Hepatocyte (in vitro differentiated cells): ENCODE data around the gene GALNT15. TPM values are rescaled to one million over a fixed set of nuclear protein-coding genes. Genes with fewer than 3 reads are reported as not detected.

Experiments used
- DNase-seq: peaks from one replicate; pipeline ENCODE4 v3.0.0-alpha.2; 2016; ENCODE audit warnings: low spot score
- H2AFZ ChIP-seq: fragments of 200-600 bp; sonication (generic); 2 replicates; pipeline ENCODE4 v1.6.0; 2016; ENCODE audit warnings: antibody characterized with exemption, mild to moderate bottlenecking
- H3K27ac ChIP-seq: fragments of 200-600 bp; sonication (generic); 2 replicates; pipeline ENCODE4 v1.5.1; 2016; ENCODE audit warnings: mild to moderate bottlenecking
- H3K27me3 ChIP-seq: fragments of 200-600 bp; sonication (generic); 2 replicates; pipeline ENCODE4 v1.6.1; 2016
- H3K36me3 ChIP-seq: fragments of 200-600 bp; sonication (generic); replicated peaks from 2 replicates; pipeline ENCODE4 v1.5.1; 2016; ENCODE audit warnings: low read depth; ENCODE audit not compliant: insufficient read depth
- H3K4me1 ChIP-seq: fragments of 200-600 bp; sonication (generic); 2 replicates; pipeline ENCODE4 v1.5.1; 2016; ENCODE audit warnings: mild to moderate bottlenecking, moderate library complexity; ENCODE audit not compliant: insufficient read depth
- H3K4me2 ChIP-seq: fragments of 200-600 bp; sonication (generic); 2 replicates; pipeline ENCODE4 v1.6.0; 2016
- H3K4me3 ChIP-seq: fragments of 200-600 bp; sonication (generic); 2 replicates; pipeline ENCODE4 v1.5.1; 2016; ENCODE audit warnings: mild to moderate bottlenecking
- H3K79me2 ChIP-seq: fragments of 200-600 bp; sonication (generic); 2 replicates; pipeline ENCODE4 v1.6.0; 2017; ENCODE audit warnings: mild to moderate bottlenecking
- H3K9me2 ChIP-seq: fragments of 200-600 bp; sonication (generic); replicated peaks from 2 replicates; pipeline ENCODE4 v1.6.0; 2017; ENCODE audit warnings: mild to moderate bottlenecking; ENCODE audit not compliant: insufficient read depth
- H3K9me3 ChIP-seq: fragments of 200-600 bp; sonication (generic); 2 replicates; pipeline ENCODE4 v1.5.1; 2016; ENCODE audit warnings: low read depth, mild to moderate bottlenecking
- H4K20me1 ChIP-seq: fragments of 200-600 bp; sonication (generic); 2 replicates; pipeline ENCODE4 v1.6.0; 2016; ENCODE audit warnings: mild to moderate bottlenecking; ENCODE audit not compliant: insufficient read depth, poor library complexity, severe bottlenecking
- CTCF ChIP-seq: fragments of 200-600 bp; sonication (generic); IDR thresholded peaks from 2 replicates; pipeline ENCODE4 v1.5.1; 2016; ENCODE audit warnings: antibody characterized with exemption, mild to moderate bottlenecking; ENCODE audit not compliant: poor library complexity
- EZH2 ChIP-seq: fragments of 200-600 bp; sonication (generic); IDR thresholded peaks from 2 replicates; pipeline ENCODE4 v1.6.1; 2016; ENCODE audit warnings: antibody characterized with exemption, mild to moderate bottlenecking, borderline replicate concordance
- EZH2phosphoT487 ChIP-seq: fragments of 200-600 bp; sonication (generic); IDR thresholded peaks from one replicate; pipeline ENCODE4 v1.6.1; 2018; ENCODE audit warnings: antibody characterized with exemption, mild to moderate bottlenecking, low read depth, moderate library complexity; ENCODE audit not compliant: unreplicated experiment, severe bottlenecking
- WGBS: methylation state at CpG from one replicate; pipeline ENCODE4 v1.1.6; 2016; ENCODE audit warnings: low lambda C conversion rate; ENCODE audit errors: missing lambda C conversion rate; 5-methylcytosine and 5-hydroxymethylcytosine counted together
- polyA plus RNA-seq: library from polyadenylated mRNA; unstranded; fragments of >200 nt; fragmentation: Nextera tagmentation; extraction: Ambion mirVana; gene quantifications from 2 replicates; pipeline ENCODE4 v1.2.1, GENCODE V29; 2016
- total RNA-seq: library from RNA; depleted of rRNA; stranded (reverse); fragments of >200 nt; gene quantifications from 2 replicates; pipeline ENCODE4 v1.2.3, GENCODE V29; 2014

Gene GALNT15
- total and polyA plus RNA-seq, 2 experiments from 2014 or later: 1.1 to 1.4 TPM

GRCh38 chr3:16187213-16187790, 12.8 kb downstream of the GALNT15 start:
- Histone ChIP-seq H3K36me3 (no peaks in the 10 kb centered on the region), H3K4me2 (no peak overlapping the region), H3K9me3 (no peaks in the 10 kb centered on the region), H2AFZ (no peak overlapping the region), H3K27me3 (no peaks in the 10 kb centered on the region), H3K4me1 (no peaks in the 10 kb centered on the region), H3K9me2 (no peaks in the 10 kb centered on the region), H3K79me2 (no peaks in the 10 kb centered on the region), H3K4me3 (no peak overlapping the region), H4K20me1 (no peaks in the 10 kb centered on the region), H3K27ac (no peak overlapping the region)
- DNase-seq: no peak
- TF ChIP-seq EZH2phosphoT487 (no peak), EZH2 (no peak), CTCF (no peak)
- WGBS: 89% methylated on average over 5 of the region's 5 CpGs

- Histone ChIP-seq H3K4me1 (no peaks in the 10 kb centered on the region), H2AFZ (no peak overlapping the region), H3K36me3 (no peaks in the 10 kb centered on the region), H3K27me3 (no peaks in the 10 kb centered on the region), H3K4me2 (no peak overlapping the region), H3K9me3 (no peaks in the 10 kb centered on the region), H3K4me3 (no peak overlapping the region), H3K9me2 (no peaks in the 10 kb centered on the region), H3K27ac (no peak overlapping the region), H4K20me1 (no peaks in the 10 kb centered on the region), H3K79me2 (no peaks in the 10 kb centered on the region)
- 89% methylated on average over 6 of the region's 6 CpGs for WGBS
- no peak for DNase-seq
- no peak for TF ChIP-seq EZH2
- no peak for TF ChIP-seq EZH2phosphoT487
- TF ChIP-seq CTCF: no peak
These were observed 13.6 kb downstream of the GALNT15 start for GRCh38 chr3:16188071-16188470.

GRCh38 chr3:16189201-16189600, 14.7 kb downstream of the GALNT15 start:
- no peak for DNase-seq
- Histone ChIP-seq H3K4me1 (no peaks in the 10 kb centered on the region), H3K4me2 (no peak overlapping the region), H4K20me1 (no peaks in the 10 kb centered on the region), H3K27ac (no peak overlapping the region), H2AFZ (no peak overlapping the region), H3K9me3 (no peaks in the 10 kb centered on the region), H3K4me3 (no peak overlapping the region), H3K27me3 (peaks cover 4% of the 10 kb centered on the region), H3K9me2 (no peaks in the 10 kb centered on the region), H3K79me2 (no peaks in the 10 kb centered on the region), H3K36me3 (no peaks in the 10 kb centered on the region)
- TF ChIP-seq CTCF: no peak
- no peak for TF ChIP-seq EZH2
- TF ChIP-seq EZH2phosphoT487: no peak

GRCh38 chr3:16190704-16191103, 16.2 kb downstream of the GALNT15 start:
- Histone ChIP-seq H4K20me1 (no peaks in the 10 kb centered on the region), H3K4me3 (no peak overlapping the region), H3K4me2 (no peak overlapping the region), H2AFZ (no peak overlapping the region), H3K36me3 (no peaks in the 10 kb centered on the region), H3K9me2 (no peaks in the 10 kb centered on the region), H3K4me1 (no peaks in the 10 kb centered on the region), H3K27ac (no peak overlapping the region), H3K27me3 (peaks cover 4% of the 10 kb centered on the region), H3K79me2 (no peaks in the 10 kb centered on the region), H3K9me3 (no peaks in the 10 kb centered on the region)
- TF ChIP-seq EZH2 (no peak), EZH2phosphoT487 (no peak), CTCF (no peak)
- DNase-seq: no peak
- WGBS: 83% methylated on average over 6 of the region's 6 CpGs
